K562 (cell line): Measurements from ENCODE around the gene CTXN1. TPM values are rescaled to one million over a fixed set of nuclear protein-coding genes. Genes with fewer than 3 reads are reported as not detected.

Experiments
- BRCA1 ChIP-seq, 2 experiments: fragments of 450-650 bp in 1 of 2; sonication (generic) in 1 of 2; formaldehyde crosslinking in 1 of 2; IDR thresholded peaks; 2 replicates each; pipeline versions ENCODE4 v1.5.0 to v1.6.1; 2017 to 2020; ENCODE audit warnings: mild to moderate bottlenecking in 1 of 2, missing genetic modification reagents in 1 of 2
- BRF2 ChIP-seq: IDR thresholded peaks from 3 replicates; pipeline ENCODE4 v1.6.1; 2011; ENCODE audit warnings: borderline replicate concordance, mild to moderate bottlenecking; ENCODE audit not compliant: insufficient read length, insufficient read depth
- CBFA2T3 ChIP-seq: fragments of 450-650 bp; IDR thresholded peaks from 2 replicates; pipeline ENCODE4 v1.6.1; 2017
- CHAMP1 ChIP-seq: fragments of 450-650 bp; IDR thresholded peaks from 2 replicates; pipeline ENCODE4 v1.6.1; 2016; ENCODE audit warnings: mild to moderate bottlenecking
- CLOCK ChIP-seq: fragments of 250-450 bp; sonication (Bioruptor Pico); IDR thresholded peaks from 2 replicates; pipeline ENCODE4 v1.4.0; 2020; ENCODE audit warnings: mild to moderate bottlenecking, moderate library complexity, borderline replicate concordance
- COPS2 ChIP-seq: fragments of 450-650 bp; conservative IDR thresholded peaks from 2 replicates; pipeline ENCODE4 v1.6.1; 2016; ENCODE audit warnings: mild to moderate bottlenecking, moderate library complexity
- GABPA ChIP-seq: fragments of 200-800 bp; sonication (Bioruptor generic); conservative IDR thresholded peaks from 2 replicates; pipeline ENCODE4 v1.6.1; 2016; ENCODE audit warnings: low read depth, missing genetic modification characterization, missing compliant biosample characterization
- HINFP ChIP-seq: fragments of 450-650 bp; conservative IDR thresholded peaks from 2 replicates; pipeline ENCODE4 v1.6.1; 2016; ENCODE audit warnings: missing genetic modification characterization, low read depth, mild to moderate bottlenecking, control low read depth, missing compliant biosample characterization
- NCOR1 ChIP-seq: fragments of 450-650 bp; IDR thresholded peaks from 2 replicates; pipeline ENCODE4 v1.6.1; 2016; ENCODE audit warnings: mild to moderate bottlenecking, moderate library complexity
- NR2C2 ChIP-seq, 2 experiments: fragments of 200-800 bp in 1 of 2; sonication (Bioruptor generic) in 1 of 2; sonication (generic) in 1 of 2; formaldehyde crosslinking in 1 of 2; IDR thresholded peaks; 2 replicates each; pipeline versions ENCODE4 v1.6.1 to v1.8.0; 2016 to 2022; ENCODE audit warnings: mild to moderate bottlenecking in 1 of 2, missing compliant biosample characterization in 1 of 2, missing genetic modification characterization in 1 of 2, missing genetic modification reagents in 1 of 2
- PCBP1 ChIP-seq: fragments of 200-400 bp; formaldehyde crosslinking; IDR thresholded peaks from 2 replicates; pipeline ENCODE4 v1.6.1; 2018; ENCODE audit warnings: mild to moderate bottlenecking, low read depth, low read length; ENCODE audit not compliant: poor library complexity, severe bottlenecking
- RHOXF2B ChIP-seq: fragments of 250-450 bp; sonication (Bioruptor Pico); conservative IDR thresholded peaks from 2 replicates; pipeline ENCODE4 v1.5.1; 2021
- ZBTB12 ChIP-seq: fragments of 250-450 bp; sonication (Bioruptor Pico); IDR thresholded peaks from 2 replicates; pipeline ENCODE4 v1.4.0; 2020
- ZNF280A ChIP-seq: fragments of 450-650 bp; IDR thresholded peaks from 2 replicates; pipeline ENCODE4 v1.6.1; 2018; ENCODE audit warnings: mild to moderate bottlenecking, low read depth; ENCODE audit not compliant: partially characterized antibody
- ZNF316 ChIP-seq: fragments of 450-650 bp; IDR thresholded peaks from 2 replicates; pipeline ENCODE4 v1.6.1; 2016
- ZNF41 ChIP-seq: fragments of 250-450 bp; sonication (Bioruptor Pico); conservative IDR thresholded peaks from 2 replicates; pipeline ENCODE4 v1.4.0; 2020; ENCODE audit warnings: mild to moderate bottlenecking
- ZNF717 ChIP-seq: fragments of 250-450 bp; sonication (Bioruptor Pico); IDR thresholded peaks from 2 replicates; pipeline ENCODE4 v1.5.0; 2021
- polyA plus RNA-seq, 8 experiments: library from polyadenylated mRNA; depleted of rRNA in 4 of 8; stranded (reverse) in 5 of 8; unstranded in 3 of 8; fragments of >200 nt; fragmentation: Nextera tagmentation in 2 of 8; fragmentation: Illumina TruSeq in 1 of 8; extraction: Ambion mirVana in 2 of 8; extraction: Trizol in 1 of 8; gene quantifications; 2 replicates each; pipeline versions ENCODE4 v1.2.1 to v1.2.3, GENCODE V29; 2011 to 2014; ENCODE audit warnings: inconsistent platforms in 1 of 8, missing spikeins in 1 of 8
- total RNA-seq, 7 experiments: library from RNA; depleted of rRNA in 6 of 7; stranded (reverse); fragments of >200 nt in 6 of 7; fragmentation: Illumina TruSeq in 2 of 7; extraction: Trizol in 2 of 7; gene quantifications; 2 replicates each; pipeline versions ENCODE4 v1.2.1 to v1.2.3, GENCODE V29; 2011 to 2021; ENCODE audit warnings: low replicate concordance in 1 of 7

The CTXN1 gene
- total and polyA plus RNA-seq, 9 of the 15 experiments (the other 6 are each of a cell fraction or from before 2014, with no cell fraction given) = 0.15 to 37.4 (median 1.8) TPM; not detected in 2

GRCh38 chr19:7902796-7903243 lies 23.1 kb downstream of the CTXN1 start (continued):
- TF ChIP-seq NR2C2 (CRISPR knock-in tag; IDR thresholded peaks at IDR 0.05) (no peak), NR2C2 (tag; IDR thresholded peaks at IDR 0.05) (0 out of 2 replicates have a peak, but pooled peaks have one; percentile 0), ZNF280A (no peak), ZBTB12 (CRISPR knock-in tag) (no peak), ZNF41 (CRISPR knock-in tag) (no peak), GABPA (tag) (no peak), PCBP1 (no peak), ZNF316 (no peak), NCOR1 (no peak), CLOCK (CRISPR knock-in tag) (no peak), RHOXF2B (CRISPR knock-in tag) (no peak), ZNF717 (CRISPR knock-in tag) (no peak), BRF2 (no peak), BRCA1 (IDR thresholded peaks at IDR 0.05) (no peak), BRCA1 (CRISPR knock-in tag; IDR thresholded peaks at IDR 0.05) (no peak), HINFP (tag) (no peak), CHAMP1 (no peak), CBFA2T3 (peak; percentile 30; the same call in 1 of the 2 replicates), COPS2 (no peak)
